GM12873 (cell line): ENCODE data around the gene PPP1R14D.

Source experiments
- TF ChIP-seq, protein P1 (sequence below): IDR thresholded peaks from 2 replicates; pipeline ENCODE4 v1.5.1; 2012; ENCODE audit warnings: low read depth, mild to moderate bottlenecking, moderate library complexity, low read length, control low read depth; ENCODE audit not compliant: insufficient read depth; ENCODE audit errors: missing control alignments

PPP1R14D gene

DNA sequence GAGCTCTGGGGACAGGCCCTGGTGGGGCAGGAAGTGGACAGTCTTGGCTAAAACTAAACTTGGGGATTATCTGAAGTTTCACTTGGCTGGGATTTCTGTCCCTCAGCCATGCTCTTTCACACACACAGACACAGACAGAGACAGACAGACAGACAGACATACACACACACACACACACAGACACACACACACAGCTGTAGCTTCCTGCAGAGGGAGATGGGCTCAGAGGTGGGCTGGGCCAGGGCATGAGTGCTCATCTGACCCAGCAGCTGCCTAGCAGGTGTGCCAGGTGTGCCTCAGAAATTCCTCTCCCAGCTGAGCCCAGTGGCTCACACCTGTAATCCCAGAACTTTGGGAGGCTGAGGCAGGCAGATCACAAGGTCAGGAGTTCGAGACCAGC lies 42.2 kb upstream of the PPP1R14D start:
- TF ChIP-seq, protein P1, sequence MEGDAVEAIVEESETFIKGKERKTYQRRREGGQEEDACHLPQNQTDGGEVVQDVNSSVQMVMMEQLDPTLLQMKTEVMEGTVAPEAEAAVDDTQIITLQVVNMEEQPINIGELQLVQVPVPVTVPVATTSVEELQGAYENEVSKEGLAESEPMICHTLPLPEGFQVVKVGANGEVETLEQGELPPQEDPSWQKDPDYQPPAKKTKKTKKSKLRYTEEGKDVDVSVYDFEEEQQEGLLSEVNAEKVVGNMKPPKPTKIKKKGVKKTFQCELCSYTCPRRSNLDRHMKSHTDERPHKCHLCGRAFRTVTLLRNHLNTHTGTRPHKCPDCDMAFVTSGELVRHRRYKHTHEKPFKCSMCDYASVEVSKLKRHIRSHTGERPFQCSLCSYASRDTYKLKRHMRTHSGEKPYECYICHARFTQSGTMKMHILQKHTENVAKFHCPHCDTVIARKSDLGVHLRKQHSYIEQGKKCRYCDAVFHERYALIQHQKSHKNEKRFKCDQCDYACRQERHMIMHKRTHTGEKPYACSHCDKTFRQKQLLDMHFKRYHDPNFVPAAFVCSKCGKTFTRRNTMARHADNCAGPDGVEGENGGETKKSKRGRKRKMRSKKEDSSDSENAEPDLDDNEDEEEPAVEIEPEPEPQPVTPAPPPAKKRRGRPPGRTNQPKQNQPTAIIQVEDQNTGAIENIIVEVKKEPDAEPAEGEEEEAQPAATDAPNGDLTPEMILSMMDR, result no peak

- TF ChIP-seq, protein P1, result no peak
Observed at GRCh38 chr15:40869686-40870085, 41.2 kb upstream of the PPP1R14D start.

- TF ChIP-seq, protein P1, result no peak
Observed at GRCh38 chr15:40867199-40867598, 38.7 kb upstream of the PPP1R14D start.

DNA sequence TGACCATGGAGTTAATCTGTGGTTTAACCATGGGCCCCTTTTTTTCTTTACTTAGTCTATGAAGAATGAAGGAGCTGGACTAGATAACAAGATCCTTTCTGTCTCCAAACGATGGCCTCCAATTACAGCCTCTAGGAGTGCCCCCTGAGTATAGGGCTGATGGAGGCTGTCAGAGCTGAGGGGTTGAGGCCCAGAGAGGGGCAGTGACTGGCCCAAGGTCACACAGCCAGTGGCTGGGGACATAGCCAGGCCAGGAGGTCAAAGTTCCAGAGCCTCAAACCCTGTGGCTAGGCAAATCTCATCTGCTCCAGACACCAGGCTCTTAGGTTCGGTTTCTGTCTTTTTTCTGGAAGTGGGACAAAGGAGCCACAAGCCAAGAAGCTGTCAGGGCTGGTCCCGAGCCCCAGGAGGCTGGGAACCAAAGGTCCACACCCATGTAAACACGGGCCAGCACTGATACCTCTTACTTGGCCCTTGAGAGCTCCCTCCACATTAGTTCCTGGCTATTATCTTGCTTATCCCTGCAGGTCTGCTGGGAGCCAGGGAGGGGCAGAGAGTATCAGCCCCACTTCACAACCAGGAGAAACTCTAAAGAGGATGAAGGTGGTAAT lies 35.3 kb upstream of the PPP1R14D start:
- TF ChIP-seq, protein P1, result no peak

DNA sequence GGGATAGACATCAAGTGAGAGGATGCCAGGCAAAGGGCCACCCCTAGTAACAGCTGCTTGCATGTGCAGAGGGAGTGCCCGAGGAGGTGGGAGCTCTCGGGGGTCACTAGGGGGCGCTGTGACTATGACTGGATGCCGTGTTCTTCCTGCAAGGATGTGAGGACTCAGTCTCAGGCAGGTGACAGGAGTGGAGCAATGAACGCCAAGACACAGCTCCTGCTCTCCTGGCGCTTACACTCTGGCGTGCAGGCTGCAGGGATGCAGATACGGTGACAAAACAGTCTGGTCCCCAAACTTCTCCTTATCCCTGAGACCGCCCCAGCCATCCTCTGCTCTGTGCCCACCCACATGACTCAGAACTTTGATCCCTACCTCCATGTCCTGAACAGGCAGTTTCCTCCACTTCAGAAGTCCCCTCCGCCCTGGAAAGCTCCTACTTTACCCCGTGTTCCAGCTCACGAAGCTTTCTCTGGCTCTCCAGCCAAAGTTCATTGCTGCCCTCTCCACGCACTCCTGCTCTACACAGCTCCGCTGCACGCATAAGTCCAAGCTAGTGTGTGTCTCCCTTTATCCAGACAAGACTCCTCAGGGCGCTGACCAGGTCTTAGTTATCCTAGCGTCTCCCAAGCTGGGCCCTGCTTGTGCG lies 30.8 kb upstream of the PPP1R14D start:
- TF ChIP-seq, protein P1, result peak; percentile 96

DNA sequence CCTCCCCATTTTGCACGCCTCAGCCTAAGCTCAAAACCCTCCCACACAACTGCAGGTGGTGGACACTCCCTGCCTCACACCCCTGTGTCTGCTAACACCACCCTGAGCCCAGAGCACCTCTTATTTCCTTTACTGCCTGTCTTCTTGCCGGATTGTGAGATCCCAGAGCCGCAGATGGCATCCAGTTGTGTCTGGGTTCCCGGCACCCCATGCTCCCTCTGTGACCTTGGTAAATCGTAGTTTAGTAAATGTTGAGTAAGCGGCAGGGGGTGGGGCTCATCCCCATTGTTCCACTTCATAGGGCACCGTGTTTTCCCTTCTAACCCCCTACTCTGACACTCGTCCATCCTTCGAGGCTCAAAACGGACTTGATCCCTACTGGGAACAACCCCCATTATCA lies 30.2 kb upstream of the PPP1R14D start:
- TF ChIP-seq, protein P1, result no peak

DNA sequence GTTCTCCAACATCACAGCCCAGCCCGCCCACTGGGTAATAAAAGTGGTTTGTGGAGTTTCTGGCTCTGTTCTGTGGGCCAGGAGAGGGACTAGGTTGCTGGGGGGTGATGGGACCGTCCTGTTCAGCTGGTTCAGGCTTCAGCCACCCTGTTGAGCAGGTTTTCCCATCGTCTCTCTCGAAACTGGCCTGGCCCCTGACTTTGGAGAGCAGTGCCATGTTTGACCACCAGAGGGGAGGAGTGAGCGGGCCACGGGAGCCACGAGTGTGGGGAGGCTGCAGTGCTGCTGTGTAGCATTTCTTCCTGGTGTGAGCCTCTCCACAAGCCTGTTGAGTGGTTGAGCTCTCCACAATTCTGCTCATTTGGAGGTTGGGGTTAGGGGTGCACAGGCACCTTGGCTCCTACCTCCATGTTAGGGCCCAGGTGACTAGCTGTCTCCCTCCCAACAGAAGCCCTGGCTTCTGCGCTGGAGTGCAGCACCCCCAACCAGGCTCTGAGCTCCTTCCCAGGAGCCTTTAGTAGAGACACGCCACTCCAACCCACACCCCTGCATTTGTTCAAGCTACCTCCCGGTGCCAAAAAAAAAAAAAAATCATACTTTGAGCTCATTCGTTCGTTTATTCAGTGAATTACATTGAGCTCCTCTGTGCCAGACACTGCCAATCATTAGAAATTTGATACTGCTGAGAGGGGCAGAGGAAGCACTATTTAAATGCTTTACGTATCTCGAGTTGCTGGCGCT lies 29.3 kb upstream of the PPP1R14D start:
- TF ChIP-seq, protein P1, result peak; percentile 100
